ENCODE measurements around the gene CFDP1. TPM values are rescaled to one million over a fixed set of nuclear protein-coding genes. Genes with fewer than 3 reads are reported as not detected.

Gene CFDP1
- total RNA-seq, 1 donor from 2014 or later = 71.6 TPM

DNA sequence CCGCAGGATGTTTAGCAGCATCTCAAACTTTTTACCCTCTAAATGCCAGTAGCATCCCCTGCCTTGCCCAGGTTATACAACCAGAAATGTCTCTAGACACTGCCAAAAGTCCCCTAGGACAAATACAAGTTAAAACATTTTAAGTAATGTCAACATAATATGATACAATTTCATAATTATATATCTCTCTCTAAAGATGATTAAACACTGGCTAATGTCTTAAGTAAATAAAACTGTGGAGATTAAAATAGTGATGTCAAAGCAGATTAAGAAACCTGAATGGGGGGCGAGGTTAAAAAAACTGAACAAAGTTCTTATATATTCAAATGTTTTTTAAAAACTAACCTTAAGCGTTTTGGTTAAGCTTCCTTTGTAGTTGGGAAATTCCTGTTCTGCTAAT is 62.1 kb downstream of the CFDP1 start:
- no peak for DNase-seq

DNA sequence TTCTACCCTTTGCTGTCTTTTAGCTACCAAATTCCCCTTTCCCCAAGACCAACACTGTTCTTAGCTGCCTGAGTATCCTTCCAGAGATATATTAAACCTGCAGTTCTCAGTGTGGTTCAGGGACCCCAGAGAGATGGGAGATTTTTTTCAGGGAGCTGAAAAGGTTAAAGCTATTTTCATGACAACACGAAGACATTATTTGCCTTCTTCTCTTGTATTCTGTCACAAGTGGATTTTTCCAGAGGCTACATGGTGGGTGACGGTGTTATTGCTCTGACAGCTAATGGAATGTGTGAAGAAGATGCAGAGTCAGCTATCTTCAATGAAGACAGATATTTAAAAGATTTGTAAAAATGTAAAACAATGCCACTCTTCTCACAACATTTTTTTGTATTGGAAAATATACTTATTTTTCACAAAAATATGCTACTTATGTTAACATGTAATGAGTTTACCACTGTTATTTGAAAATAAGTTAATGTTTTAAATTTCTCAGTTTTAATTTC is 69.0 kb downstream of the CFDP1 start:
- no peak for DNase-seq

DNA sequence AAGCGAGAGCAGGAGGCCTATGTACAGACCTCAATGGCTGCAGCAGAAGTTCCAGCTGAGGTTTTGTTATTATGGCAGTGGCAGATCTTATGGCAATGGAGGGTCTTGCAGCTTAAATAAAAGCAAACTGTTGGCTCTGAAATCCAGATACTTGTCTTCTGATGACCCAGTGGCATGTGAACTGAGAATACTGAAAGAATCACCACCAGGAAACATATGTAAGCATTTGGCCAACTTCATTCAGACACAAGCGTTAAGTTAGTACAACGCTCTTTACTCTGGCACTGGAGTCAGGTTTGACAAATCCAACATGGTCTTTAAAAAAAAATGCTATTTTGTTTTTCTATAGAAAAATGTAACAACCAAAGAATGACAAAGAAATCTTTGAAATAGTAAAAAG is 70.5 kb downstream of the CFDP1 start:
- DNase-seq = no peak

DNA sequence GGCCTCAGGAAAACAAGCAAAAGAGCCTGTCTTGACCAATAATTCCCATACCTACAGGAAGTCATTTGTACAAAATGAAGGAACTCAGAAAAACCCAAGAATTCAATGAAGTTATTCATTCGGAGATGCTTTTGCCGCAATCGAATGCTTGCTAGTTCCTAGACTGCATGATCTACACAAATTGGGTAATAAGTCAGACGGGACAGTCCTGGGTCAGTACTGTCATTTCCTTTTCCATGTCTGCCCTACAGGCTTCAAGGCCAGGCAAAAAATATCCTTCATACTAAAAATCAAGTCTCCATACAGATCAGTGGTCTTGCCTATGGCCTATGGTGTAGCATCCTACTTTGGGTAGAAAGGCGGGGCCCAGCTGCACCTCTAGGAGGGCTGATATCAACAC is 71.4 kb downstream of the CFDP1 start:
- no peak for DNase-seq

DNA sequence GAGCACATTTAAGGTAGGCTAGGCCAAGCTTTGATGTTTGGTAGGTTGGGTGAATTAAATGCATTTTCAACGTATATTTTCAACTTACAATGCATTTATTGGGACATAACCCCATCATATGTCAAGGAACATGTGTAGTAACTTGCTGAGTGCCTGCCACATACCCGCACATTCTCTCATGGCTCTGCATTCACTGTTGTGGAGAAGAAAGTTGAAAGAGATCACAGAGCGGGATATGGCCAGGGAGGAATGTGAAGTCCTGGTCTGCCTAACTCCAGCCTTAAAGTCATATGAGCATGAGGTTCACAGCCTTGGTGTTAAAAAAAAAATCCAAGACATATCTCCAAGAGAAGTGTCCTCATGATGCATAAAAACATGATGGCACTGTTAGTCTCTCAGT is 79.1 kb downstream of the CFDP1 start:
- DNase-seq = no peak

DNA sequence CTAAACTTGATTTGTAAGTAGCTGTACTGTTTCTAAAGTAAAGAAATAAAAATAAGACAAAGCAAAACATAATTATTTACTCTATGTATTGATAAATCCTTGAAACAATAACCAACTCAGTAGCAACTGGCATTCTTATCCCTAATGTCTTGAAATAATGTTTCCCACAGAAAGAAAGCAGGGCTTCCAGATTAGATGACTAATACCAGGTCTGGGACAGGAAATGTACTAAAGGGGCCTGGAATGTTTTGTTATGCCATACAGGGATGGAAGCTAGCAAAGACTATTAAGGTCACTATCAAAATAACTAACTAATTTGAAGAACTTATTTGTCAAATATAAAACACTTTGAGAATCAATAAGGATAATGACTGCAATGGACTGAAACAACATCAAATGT is 82.1 kb downstream of the CFDP1 start:
- DNase-seq = peak; percentile 90

DNA sequence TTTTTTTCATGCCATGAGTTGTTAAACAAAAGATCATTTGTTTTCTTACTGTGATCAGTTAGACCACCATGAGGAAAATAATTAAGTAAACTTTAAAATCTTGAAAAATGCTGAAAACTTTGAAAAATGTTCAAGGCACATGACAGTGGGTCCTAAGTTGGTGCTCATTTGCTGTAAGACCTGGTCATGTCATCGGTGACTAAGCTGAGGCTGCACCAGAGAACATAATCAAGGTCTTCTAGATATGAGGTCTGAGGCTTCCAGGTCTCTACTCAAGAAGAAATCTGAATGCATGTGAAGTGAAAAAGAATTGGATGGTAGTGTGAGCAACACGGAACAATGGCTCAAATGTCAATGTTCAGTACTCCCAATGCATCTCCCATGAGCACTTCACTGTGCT is 87.6 kb downstream of the CFDP1 start:
- DNase-seq = no peak

DNA sequence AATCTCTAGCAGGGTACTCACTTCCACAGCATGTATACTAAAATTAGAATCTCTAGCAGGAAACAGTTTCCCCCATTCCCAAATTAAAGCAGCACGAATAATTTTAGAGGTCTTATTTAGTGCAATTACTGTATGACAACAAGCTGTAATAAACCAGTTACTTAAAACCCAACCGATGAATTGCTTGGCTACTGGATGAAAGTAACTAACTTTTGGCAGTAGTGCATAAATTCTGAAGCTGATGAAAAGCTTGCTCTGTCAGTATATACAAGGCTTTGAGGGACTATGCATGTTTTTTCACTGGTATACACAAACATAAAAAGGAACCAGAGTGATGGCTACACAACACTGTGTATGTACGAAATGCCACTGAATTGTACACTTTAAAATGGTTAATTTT is 89.4 kb downstream of the CFDP1 start:
- no peak for DNase-seq

DNA sequence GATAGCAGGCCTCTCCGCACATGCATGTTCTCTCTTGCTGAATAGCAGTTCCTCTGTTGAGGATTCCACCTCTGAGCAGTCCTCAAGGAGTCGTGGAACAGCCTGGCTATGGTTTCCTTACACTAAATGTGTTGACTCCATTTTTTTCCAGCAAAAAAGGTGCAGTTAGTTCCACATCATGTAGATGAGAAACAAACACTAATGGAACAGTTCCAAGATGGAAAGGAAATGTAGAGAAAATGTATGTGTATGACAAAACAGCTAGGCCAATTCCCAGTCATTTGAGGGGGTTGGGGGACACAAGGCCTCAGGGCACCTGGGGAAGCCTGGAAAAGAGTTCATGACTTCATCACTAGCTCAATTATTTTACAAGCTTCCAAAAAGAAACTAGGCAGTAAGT is 90.0 kb downstream of the CFDP1 start:
- peak; percentile 64 for DNase-seq

DNA sequence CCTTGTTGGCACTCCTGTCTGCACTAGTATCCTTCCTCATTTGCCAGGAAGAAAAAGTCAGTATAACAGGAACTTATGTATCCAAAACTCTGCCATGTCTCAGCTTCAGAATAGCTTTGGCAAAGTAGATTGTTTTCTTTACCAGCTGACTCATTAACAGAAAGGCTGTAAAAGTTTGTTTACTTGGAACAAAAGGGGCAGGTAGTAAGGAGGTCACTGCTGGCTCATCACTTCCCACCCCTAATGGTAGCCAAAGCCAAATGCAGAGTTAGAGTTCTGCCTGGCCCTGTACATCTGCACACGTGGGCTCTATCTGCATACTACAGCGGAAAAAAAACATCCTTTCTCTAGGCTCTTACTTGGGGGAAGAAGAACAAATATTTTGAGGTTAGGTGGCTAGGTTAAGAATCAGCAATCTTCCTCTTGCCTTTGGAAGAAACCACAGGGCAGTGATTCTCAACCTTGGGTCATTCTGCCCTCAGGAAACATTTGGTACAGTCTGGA is 90.9 kb downstream of the CFDP1 start:
- peak; percentile 97 for DNase-seq

DNA sequence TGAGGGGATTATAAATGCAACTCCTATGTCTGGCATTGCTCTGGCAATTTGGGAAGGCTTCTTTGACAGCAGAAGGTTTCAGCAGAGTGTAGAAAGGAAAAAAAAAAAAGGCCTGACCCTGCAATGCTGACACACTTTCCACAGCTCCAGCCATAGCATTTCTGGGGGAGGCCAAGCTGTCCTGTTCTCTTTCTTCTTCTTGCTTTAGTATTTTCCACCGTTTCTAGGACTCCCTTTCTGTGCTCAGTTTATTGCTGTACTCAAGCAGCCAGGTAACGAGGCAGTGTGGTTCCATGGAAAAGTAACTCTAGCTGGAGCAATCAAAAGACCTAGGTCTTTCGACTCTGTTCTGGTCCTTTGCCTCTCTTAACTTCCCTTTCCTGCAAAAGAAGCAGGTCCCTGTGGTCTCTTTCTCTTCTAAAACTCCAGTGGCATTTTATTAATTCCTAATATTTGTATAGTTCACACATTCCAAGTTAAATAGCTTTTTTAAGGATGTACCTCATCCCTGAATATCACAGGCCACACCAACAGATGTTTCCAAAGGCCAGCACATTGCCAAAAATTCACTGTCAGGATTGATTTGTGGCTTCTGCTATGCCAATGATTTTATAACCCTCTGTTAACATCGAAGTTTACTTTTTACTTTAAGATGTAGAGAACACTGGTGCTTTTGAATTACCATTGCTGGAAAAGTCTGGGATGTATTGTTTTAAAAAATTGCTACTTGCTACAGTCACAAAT is 91.6 kb downstream of the CFDP1 start:
- DNase-seq = peak; percentile 78

DNA sequence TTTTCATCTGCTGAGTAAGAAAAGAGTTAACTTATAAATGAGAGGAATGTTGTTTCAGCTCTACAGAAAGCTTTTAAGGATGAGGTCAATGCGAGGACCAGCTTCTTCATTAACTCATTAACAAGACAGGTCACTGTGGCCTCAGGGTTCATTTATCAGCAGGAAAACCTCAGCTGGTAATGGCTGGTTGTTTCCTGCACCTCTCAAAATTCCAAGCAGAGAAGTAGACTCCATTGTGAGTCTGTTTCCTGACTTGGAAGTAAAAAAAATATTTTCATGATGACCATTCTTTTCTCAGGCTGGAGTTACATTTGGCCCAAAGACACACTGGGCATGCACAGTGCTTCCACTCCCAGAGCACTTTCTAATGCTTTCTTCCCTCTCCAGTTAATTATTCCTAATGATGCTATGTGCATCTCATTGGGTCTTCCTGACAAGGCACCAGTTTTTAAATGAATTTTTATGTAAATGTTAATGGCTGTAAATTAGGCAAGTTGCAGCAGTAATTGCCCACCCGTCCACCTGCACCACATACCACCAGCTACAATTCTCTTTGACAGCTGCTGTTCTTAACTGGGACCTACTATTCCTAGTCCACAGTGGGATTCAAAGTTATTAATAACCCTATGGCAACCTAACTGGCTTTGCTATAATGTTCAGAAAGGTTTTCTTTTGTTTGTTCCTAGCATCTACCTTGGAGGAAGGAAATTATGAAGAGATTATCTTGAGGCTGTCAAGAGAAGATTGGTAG is 92.4 kb downstream of the CFDP1 start:
- peak; percentile 99 for DNase-seq

DNA sequence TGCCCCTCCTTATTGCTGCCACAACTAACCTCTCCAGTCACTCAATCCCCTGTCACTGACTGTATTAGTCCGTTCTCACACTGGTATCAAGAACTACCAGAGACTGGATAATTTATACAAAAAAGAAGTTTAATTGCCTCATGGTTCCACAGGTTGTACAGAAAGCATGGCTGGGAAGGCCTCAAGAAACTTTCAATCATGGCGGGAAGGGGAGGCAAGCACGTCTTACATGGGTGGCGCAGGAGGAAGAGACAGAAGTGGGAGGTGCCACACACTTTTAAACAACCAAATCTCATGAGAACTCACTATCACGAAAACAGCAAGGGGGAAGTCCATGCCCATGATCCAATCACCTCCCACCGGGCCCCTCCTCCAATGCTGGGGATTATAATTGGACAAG is 95.9 kb downstream of the CFDP1 start:
- DNase-seq = no peak

DNA sequence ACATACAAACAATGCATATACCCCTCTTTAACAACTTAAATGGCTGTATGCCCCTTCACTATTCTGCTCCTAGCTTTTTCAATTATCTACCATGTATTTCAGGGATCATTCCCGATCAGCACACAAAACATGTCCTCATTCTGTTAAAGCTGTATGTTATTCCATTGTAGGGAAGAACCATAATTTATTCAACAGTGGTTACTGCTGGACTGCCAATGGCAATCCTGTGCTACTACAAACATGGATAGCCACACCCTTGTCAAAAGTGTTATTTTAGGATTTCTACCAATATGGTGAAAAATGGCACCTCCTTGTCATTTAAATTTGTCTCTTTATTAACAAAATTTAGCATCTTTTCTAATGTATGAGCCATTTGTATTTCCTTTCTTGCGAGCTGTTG is 96.8 kb downstream of the CFDP1 start:
- DNase-seq = no peak

DNA sequence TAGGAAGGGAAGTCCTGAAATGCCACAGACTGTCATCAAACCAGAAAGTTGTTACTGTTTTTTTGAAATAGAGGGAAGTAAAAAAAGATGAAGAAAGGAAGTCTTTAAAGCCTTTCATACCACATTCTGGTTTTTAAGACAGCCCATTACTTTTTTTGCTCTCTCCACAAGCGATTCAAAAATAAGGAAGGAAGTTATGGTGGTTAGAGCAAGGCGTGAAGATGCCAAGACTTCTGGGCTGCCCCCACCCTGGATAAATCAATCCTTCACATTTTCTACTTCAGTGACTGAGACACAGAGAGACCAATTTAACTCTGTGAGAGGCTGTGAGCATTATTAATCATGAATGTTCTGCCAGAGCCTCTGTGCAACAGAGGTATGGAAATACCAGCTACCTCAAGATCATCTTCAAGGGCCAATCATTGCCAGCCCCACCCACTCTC is 99.6 kb downstream of the CFDP1 start:
- no peak for DNase-seq

DNA sequence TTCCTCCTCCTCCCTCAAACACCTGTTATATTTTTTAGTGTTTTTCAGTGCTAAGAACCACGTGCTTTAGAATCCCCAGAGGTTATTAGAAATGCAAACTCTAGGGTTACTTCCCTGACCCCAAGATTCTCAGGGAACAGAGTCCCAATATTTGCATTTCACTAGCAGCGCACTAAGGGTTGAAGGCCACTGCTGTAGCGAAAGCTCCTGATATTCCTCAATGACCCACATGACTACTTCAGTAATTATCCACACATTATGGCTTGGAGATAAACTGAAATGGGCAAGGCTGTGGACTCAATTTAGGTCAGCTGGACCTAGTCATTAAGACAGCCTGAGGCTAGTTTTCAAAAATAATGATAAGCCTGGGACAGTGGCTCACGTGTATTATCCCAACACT is 103.4 kb downstream of the CFDP1 start:
- DNase-seq = no peak

DNA sequence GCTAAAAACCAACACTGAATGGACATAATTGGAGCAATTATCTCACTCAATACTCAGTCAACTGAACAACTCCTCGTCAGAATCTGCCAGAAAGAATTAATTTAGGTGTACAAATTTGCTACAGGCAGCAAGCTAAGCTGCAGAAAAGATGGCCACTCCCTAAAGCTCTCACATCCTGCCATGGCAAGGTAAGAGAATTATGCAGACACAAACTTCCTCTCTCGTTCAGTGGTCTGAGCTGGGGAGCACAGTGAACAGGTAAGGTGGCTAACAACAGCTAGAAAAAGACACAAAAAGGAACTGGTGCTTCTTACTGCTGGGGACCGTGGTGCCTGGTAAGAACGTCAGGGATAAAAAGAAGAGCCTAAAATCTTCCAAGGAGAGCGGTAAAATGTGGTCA is 107.0 kb downstream of the CFDP1 start:
- no peak for DNase-seq

DNA sequence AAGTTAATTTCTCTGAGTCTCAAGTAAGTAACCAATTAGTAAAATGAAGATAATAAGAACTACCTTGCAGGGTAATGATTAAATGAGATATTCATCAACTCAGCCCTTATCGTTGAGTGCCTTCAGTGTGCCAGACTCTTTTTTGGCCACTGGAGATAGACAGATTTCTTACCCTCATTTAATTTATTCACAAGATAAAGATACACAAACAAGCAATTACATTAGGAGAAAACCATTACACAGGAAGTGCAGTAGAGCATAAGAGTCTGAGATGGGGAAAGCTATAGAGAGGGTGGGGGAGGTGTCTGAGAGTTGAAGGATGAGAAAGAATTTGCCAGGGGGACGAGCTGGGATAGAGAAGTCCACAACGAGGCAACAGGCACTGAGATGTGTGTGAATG is 109.4 kb downstream of the CFDP1 start:
- DNase-seq = no peak

DNA sequence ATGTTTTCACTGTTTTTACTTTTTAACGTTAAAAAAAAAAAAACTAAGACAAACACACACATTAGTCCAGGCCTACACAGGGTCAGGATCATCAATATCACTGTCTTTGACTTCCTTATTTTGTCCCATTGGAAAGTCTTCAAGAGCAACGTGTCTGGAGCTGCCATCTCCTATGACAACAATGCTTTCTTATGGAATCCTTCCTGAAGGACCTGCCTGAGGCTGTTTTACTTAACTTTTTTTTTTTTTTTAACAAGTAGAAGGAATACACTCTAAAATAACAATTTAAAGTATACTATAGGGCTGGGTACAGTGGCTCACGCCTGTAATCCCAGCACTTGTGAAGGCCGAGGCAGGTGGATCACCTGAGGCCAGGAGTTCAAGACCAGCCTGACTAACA is 110.1 kb downstream of the CFDP1 start:
- DNase-seq = no peak

DNA sequence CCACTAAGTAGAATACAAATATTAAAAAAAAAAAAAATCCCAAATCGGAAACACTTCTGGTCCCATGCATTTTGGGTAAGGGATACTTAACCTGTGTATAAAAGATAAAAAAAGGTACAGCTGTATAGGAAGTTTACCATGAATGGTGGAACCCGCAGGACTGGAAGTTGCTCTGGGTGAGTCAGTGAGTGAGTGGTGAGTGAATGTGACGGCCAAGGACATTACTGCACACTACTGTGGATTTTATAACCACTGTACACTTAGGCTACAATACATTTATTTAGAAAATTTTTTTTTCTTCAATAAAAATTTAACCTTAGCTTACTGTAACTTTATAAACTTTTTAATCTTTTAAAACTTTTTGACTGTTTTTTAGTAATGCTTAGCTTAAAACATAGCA is 110.6 kb downstream of the CFDP1 start:
- DNase-seq = peak; percentile 56

DNA sequence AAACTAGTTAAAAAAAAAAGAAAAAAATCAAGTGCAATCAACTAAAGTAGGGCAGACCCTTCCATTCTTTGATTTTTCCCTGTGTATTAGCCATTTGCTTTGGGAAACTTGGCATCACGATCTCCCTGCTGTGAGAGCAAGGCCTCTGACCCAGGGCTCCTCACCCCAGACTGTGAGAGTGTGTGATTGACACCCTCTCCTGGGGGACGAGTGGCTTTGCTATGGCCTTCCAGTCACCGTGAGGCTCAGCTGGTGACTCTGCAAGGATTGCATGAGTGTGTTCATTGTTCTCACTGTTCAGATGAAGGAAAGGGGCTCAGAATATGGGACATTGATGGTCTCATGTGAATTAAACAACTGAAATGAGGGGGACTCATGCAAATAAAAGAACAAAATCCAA is 112.9 kb downstream of the CFDP1 start:
- no peak for DNase-seq

DNA sequence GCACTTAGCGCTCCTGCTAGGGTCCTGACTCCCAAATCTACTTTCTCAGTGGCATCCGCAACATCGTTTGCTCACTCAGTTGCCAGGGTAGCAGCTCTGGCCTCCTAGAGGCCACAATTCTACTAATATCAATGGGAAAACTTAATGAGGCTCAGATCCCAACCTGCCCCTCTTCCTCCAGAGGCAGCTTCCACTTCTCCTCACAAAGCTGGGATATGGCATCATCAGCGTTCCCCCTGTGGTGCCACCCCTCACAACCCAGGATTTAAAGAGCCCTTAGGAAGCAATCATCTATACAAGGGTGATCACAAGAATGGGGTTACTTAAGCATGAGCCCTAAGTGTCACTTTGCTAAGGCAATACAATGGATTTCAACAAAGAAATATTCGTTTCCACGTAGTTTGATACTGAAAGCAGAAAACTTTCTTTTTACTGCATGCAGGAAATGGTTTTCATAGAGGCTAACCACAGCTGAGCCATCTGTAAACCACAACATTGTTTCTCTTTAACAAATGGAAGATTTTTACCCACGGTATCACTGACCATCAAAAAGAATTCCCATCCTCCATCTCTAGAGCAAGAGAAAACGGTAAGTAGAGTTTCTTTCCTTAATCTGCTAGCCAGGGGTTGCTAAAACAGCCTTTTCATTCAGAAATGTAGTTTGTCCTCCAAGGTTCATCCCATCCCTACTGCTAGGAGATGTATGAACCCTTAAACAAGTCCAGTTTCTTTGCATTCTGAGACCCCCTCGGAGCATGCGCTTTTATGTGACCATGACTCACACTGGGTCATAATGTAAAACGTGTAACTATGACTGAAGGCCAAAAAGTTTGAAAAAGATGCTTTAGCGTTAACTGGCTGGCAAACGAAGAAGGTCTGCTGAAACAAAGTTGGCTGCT is 113.5 kb downstream of the CFDP1 start:
- DNase-seq = peak; percentile 44

DNA sequence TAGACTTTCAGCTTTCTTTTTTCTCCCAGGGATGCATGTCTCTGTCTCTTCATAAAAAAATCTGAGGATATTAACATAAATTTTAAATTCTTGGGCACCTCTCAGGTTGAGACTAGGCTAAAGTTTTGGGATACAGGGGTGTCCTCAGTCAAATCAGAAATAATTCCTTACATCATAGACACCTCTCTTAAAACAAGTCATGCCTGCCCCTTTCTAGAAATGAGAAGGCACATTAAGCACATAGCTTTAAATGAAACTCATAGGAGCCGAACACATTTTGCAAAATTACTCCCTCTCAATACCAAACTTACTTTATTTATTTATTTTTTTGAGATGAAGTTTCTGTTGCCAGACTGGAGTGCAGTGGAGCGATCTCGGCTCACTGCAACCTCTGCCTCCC is 114.6 kb downstream of the CFDP1 start:
- DNase-seq = no peak

Data from dermis blood vessel endothelial cell (primary cell).